ENCODE data around the gene CREB3L1. TPM values are rescaled to one million over a fixed set of nuclear protein-coding genes. Genes with fewer than 3 reads are reported as not detected.

CREB3L1 gene, protein sequence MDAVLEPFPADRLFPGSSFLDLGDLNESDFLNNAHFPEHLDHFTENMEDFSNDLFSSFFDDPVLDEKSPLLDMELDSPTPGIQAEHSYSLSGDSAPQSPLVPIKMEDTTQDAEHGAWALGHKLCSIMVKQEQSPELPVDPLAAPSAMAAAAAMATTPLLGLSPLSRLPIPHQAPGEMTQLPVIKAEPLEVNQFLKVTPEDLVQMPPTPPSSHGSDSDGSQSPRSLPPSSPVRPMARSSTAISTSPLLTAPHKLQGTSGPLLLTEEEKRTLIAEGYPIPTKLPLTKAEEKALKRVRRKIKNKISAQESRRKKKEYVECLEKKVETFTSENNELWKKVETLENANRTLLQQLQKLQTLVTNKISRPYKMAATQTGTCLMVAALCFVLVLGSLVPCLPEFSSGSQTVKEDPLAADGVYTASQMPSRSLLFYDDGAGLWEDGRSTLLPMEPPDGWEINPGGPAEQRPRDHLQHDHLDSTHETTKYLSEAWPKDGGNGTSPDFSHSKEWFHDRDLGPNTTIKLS
- 3.8 to 5.2 TPM (median 4.5 TPM) in 5 replicates for total RNA-seq (2022; extraction: Qiagen RNA extraction)

DNA sequence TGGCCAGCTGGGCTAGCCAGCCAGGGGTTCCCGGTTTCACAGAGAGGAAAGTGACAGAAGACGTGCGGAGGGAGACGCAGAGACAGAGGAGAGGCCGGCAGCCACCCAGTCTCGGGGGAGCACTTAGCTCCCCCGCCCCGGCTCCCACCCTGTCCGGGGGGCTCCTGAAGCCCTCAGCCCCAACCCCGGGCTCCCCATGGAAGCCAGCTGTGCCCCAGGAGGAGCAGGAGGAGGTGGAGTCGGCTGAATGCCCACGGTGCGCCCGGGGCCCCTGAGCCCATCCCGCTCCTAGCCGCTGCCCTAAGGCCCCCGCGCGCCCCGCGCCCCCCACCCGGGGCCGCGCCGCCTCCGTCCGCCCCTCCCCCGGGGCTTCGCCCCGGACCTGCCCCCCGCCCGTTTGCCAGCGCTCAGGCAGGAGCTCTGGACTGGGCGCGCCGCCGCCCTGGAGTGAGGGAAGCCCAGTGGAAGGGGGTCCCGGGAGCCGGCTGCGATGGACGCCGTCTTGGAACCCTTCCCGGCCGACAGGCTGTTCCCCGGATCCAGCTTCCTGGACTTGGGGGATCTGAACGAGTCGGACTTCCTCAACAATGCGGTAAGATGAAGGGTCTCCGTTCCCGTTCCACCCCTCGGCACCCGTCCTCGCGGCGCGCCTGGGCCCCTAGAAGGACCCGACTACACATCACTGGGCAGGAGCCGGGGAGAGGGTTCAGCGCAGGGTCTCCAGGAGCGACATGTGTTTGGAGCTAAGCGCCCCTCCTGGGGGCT, at the start of gene CREB3L1:
Gene CREB3L1 (plus strand): TSS at position 41 of the 765 bp plus-strand sequence. CDS start 450 bp downstream, at position 491.

DNA sequence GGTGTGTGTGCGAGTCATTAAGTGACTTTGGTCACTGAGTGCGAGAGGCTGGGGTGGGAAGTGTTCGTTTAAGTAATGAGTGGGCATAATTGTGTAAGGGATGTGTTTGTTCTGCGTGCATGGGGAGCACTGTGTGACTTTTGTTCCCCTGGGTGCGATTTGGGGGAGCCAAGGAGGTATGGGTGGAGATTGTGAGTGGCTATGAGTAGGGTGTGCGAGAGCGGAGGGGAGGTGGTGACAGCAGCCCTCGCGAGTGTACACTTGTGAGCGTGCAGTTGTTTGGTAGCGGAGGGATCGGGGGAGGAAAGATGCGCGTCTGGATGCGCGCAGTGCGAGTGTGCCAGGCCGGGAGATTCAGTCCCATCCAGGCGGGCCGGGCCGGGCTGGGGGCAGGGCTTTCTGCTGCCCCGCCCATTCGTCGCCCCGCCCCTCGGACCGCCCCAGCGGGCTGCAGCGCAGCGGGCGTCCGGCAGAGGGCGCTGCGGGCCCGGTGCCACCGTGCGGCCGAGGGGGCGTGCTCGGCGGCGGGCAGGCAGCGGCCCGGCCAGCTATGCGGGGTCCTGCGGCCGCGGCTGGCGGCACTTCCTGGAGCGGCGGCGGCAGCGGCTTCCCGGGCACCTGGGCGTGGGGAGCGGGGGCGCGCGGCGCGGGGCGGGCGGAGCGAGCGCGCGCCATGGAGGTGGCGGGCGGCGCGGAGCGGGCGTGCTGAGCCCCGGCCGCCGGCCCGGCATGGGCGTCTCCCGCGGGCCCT, 69.6 kb downstream of the CREB3L1 start, which contains the start of gene DGKZ:
Gene DGKZ (plus strand): TSS at position 578 of the 751 bp plus-strand sequence. CDS start 197 bp downstream, outside the sequence.

Other genes starting within 250 kb of the CREB3L1 start
- 8.3 to 11.5 TPM (median 10.1 TPM) in 5 replicates for gene PHF21A, start 156.2 kb upstream of the CREB3L1 start, total RNA-seq (2022; extraction: Qiagen RNA extraction)
- gene DGKZ, start 69.8 kb downstream of the CREB3L1 start, total RNA-seq (2022; extraction: Qiagen RNA extraction) = 35.1 to 54.4 TPM (median 48.3 TPM) in 5 replicates
- gene MDK, start 104.0 kb downstream of the CREB3L1 start, total RNA-seq (2022; extraction: Qiagen RNA extraction) = 14.8 to 20.9 TPM (median 20.0 TPM) in 5 replicates
- gene CHRM4, start 114.1 kb downstream of the CREB3L1 start, total RNA-seq (2022; extraction: Qiagen RNA extraction) = 0.30 to 0.70 TPM (median 0.44 TPM) in 5 replicates